ENCODE data around the gene AP1G1. TPM values are rescaled to one million over a fixed set of nuclear protein-coding genes. Genes with fewer than 3 reads are reported as not detected.
"Not testable (repeated sequence)": the region's sequence is repeated elsewhere in the genome, so short reads cannot be mapped to it uniquely, and the experiment has no call there.

The AP1G1 gene
- total RNA-seq, 3 donors from 2014 or later: 65.8 to 121 (median 95.7) TPM

- no peaks in the 10 kb centered on the region for H3K27me3 ChIP-seq
- intact Hi-C loops (cut with DNase I; ENCODE audit: low total_unique reads): no loop called here
- H3K4me1 ChIP-seq: no peaks in the 10 kb centered on the region
- H3K9me3 ChIP-seq: no peaks in the 10 kb centered on the region
- no peak overlapping the region for H3K4me3 ChIP-seq
- no peak for DNase-seq (ENCODE audit: low spot score in 2 of 2)
- H3K36me3 ChIP-seq: no peaks in the 10 kb centered on the region
- TF ChIP-seq, protein P1, sequence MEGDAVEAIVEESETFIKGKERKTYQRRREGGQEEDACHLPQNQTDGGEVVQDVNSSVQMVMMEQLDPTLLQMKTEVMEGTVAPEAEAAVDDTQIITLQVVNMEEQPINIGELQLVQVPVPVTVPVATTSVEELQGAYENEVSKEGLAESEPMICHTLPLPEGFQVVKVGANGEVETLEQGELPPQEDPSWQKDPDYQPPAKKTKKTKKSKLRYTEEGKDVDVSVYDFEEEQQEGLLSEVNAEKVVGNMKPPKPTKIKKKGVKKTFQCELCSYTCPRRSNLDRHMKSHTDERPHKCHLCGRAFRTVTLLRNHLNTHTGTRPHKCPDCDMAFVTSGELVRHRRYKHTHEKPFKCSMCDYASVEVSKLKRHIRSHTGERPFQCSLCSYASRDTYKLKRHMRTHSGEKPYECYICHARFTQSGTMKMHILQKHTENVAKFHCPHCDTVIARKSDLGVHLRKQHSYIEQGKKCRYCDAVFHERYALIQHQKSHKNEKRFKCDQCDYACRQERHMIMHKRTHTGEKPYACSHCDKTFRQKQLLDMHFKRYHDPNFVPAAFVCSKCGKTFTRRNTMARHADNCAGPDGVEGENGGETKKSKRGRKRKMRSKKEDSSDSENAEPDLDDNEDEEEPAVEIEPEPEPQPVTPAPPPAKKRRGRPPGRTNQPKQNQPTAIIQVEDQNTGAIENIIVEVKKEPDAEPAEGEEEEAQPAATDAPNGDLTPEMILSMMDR (IDR thresholded peaks at IDR 0.05): no peak
- TF ChIP-seq POLR2AphosphoS5 (IDR thresholded peaks at IDR 0.05): no peak
- TF ChIP-seq POLR2A (IDR thresholded peaks at IDR 0.05): no peak
- no peak overlapping the region for H3K27ac ChIP-seq
These were observed 14.6 kb downstream of the AP1G1 start for GRCh38 chr16:71794018-71794417.

GRCh38 chr16:71792176-71792575 lies 16.5 kb downstream of the AP1G1 start:
- intact Hi-C loops (cut with DNase I; ENCODE audit: low total_unique reads): no loop called here
- H3K36me3 ChIP-seq: no peaks in the 10 kb centered on the region
- H3K4me1 ChIP-seq: no peaks in the 10 kb centered on the region
- no peak overlapping the region for H3K4me3 ChIP-seq
- no peak for DNase-seq (ENCODE audit: low spot score in 2 of 2)
- TF ChIP-seq POLR2AphosphoS5 (IDR thresholded peaks at IDR 0.05) (no peak), POLR2A (IDR thresholded peaks at IDR 0.05) (no peak)
- TF ChIP-seq, protein P1 (IDR thresholded peaks at IDR 0.05): no peak
- no peaks in the 10 kb centered on the region for H3K9me3 ChIP-seq
- H3K27me3 ChIP-seq: no peaks in the 10 kb centered on the region
- H3K27ac ChIP-seq: no peak overlapping the region

GRCh38 chr16:71790329-71790728 lies 18.3 kb downstream of the AP1G1 start:
- H3K36me3 ChIP-seq; H3K4me1 ChIP-seq; intact Hi-C loops (cut with DNase I; ENCODE audit: low total_unique reads); H3K27me3 ChIP-seq; DNase-seq (ENCODE audit: low spot score in 2 of 2); H3K27ac ChIP-seq; H3K9me3 ChIP-seq; H3K4me3 ChIP-seq: not testable (repeated sequence)

DNA sequence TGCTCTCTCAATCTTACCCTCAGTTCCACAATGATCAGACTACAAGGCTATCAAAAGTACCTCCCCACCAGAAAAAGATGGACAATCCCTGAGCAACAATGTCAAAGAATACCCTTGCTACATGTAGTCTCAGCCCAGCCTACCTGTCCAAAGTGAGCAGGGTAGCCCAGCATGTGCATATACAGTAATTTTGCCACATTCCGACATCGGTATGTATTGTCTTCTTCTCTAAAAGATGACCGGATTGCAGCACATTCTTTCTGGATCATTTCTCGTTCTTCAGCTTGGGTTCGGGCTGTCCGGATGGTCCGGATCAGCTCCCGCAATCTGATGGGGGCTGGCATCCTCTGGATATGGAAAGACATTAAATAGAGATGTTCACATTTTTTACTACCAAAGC lies 19.5 kb downstream of the AP1G1 start:
- no peak for DNase-seq (ENCODE audit: low spot score in 2 of 2)

GRCh38 chr16:71788578-71788977 lies 20.1 kb downstream of the AP1G1 start:
- Histone ChIP-seq H3K4me1 (no peaks in the 10 kb centered on the region), H3K4me3 (no peak overlapping the region), H3K9me3 (no peaks in the 10 kb centered on the region), H3K27ac (no peak overlapping the region), H3K36me3 (no peaks in the 10 kb centered on the region), H3K27me3 (no peaks in the 10 kb centered on the region)
- intact Hi-C loops (cut with DNase I; ENCODE audit: low total_unique reads): no loop called here
- DNase-seq (ENCODE audit: low spot score in 2 of 2): no peak
- TF ChIP-seq, protein P1 (IDR thresholded peaks at IDR 0.05): no peak
- TF ChIP-seq POLR2AphosphoS5 (IDR thresholded peaks at IDR 0.05): no peak

More for the DNA sequence above, 19.5 kb downstream of the AP1G1 start:
- Histone ChIP-seq H3K27ac (no peak overlapping the region), H3K4me1 (no peaks in the 10 kb centered on the region), H3K27me3 (no peaks in the 10 kb centered on the region), H3K4me3 (no peak overlapping the region), H3K9me3 (no peaks in the 10 kb centered on the region), H3K36me3 (no peaks in the 10 kb centered on the region)
- TF ChIP-seq POLR2AphosphoS5 (IDR thresholded peaks at IDR 0.05) (no peak), POLR2A (IDR thresholded peaks at IDR 0.05) (no peak)
- TF ChIP-seq, protein P1 (IDR thresholded peaks at IDR 0.05): no peak
- intact Hi-C loops (cut with DNase I; ENCODE audit: low total_unique reads): no loop called here

DNA sequence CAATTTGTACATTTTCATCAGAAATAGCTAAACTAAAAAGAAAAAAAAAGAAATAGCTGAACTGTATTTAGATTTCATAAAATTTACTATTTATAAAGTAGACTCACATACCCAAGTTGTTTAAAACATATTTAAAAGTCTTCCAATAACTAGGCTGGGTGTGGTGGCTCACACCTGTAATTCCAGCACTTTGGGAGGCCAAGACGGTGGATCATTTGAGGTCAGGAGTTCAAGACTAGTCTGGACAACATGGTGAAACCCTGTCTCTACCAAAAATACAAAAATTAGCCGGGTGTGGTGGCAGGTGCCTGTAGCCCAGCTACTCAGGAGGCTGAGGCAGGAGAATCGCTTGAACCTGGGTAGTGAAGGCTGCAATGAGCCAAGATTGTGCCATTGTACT lies 23.5 kb downstream of the AP1G1 start:
- intact Hi-C loops (cut with DNase I; ENCODE audit: low total_unique reads): not testable (repeated sequence)

More for the DNA sequence above, 23.5 kb downstream of the AP1G1 start:
- not testable (repeated sequence) for H3K9me3 ChIP-seq; H3K27ac ChIP-seq; H3K36me3 ChIP-seq; H3K27me3 ChIP-seq; DNase-seq (ENCODE audit: low spot score in 2 of 2); H3K4me1 ChIP-seq; H3K4me3 ChIP-seq

Measured in breast epithelium (tissue), 4 donors.